ENCODE measurements around the gene AAGAB.

The AAGAB gene

GRCh38 chr15:67207555-67208207, 46.8 kb downstream of the AAGAB start:
- no peak for DNase-seq

GRCh38 chr15:67202991-67203390, 51.5 kb downstream of the AAGAB start:
- no peak for DNase-seq

GRCh38 chr15:67202091-67202490, 52.4 kb downstream of the AAGAB start:
- DNase-seq = no peak

- peak; percentile 71 for DNase-seq
Observed at GRCh38 chr15:67201136-67201535, 53.3 kb downstream of the AAGAB start.

- peak; percentile 78 for DNase-seq
Observed at GRCh38 chr15:67199881-67200763, 54.3 kb downstream of the AAGAB start.

GRCh38 chr15:67199391-67199790, 55.1 kb downstream of the AAGAB start:
- DNase-seq = no peak

GRCh38 chr15:67198157-67198754, 56.2 kb downstream of the AAGAB start:
- DNase-seq = peak; percentile 18

GRCh38 chr15:67197364-67197695, 57.1 kb downstream of the AAGAB start:
- DNase-seq = no peak

GRCh38 chr15:67196672-67197363, 57.6 kb downstream of the AAGAB start:
- DNase-seq = no peak

- DNase-seq = no peak
Observed at GRCh38 chr15:67196222-67196621, 58.2 kb downstream of the AAGAB start.

- DNase-seq = no peak
Observed at GRCh38 chr15:67195305-67195704, 59.2 kb downstream of the AAGAB start.

GRCh38 chr15:67194171-67195114, 60.0 kb downstream of the AAGAB start:
- DNase-seq = no peak

- no peak for DNase-seq
Observed at GRCh38 chr15:67193223-67193990, 61.1 kb downstream of the AAGAB start.

- no peak for DNase-seq
Observed at GRCh38 chr15:67192185-67192820, 62.2 kb downstream of the AAGAB start.

- DNase-seq = no peak
Observed at GRCh38 chr15:67190813-67191212, 63.6 kb downstream of the AAGAB start.

- DNase-seq = no peak
Observed at GRCh38 chr15:67190326-67190725, 64.1 kb downstream of the AAGAB start.

- no peak for DNase-seq
Observed at GRCh38 chr15:67189326-67190051, 65.0 kb downstream of the AAGAB start.

- DNase-seq = no peak
Observed at GRCh38 chr15:67188551-67189218, 65.8 kb downstream of the AAGAB start.

- DNase-seq = no peak
Observed at GRCh38 chr15:67187351-67187854, 67.1 kb downstream of the AAGAB start.

Data from MV-4-11 (cell line).